H7 (cell line): Measurements from ENCODE around the gene ROMO1. TPM values are rescaled to one million over a fixed set of nuclear protein-coding genes. Genes with fewer than 3 reads are reported as not detected.
"Not testable (repeated sequence)": the region's sequence is repeated elsewhere in the genome, so short reads cannot be mapped to it uniquely, and the experiment has no call there.

Experiments used
- DNase-seq: peaks from one replicate; pipeline ENCODE4 v3.0.0; 2012
- H3K27me3 ChIP-seq: 2 replicates; pipeline ENCODE4 v1.6.0; 2011; ENCODE audit warnings: mild to moderate bottlenecking, low read length; ENCODE audit not compliant: control insufficient read depth, insufficient read depth
- H3K36me3 ChIP-seq: replicated peaks from 2 replicates; pipeline ENCODE4 v1.5.1; 2011; ENCODE audit warnings: low read length; ENCODE audit not compliant: control insufficient read depth, insufficient read depth
- H3K4me3 ChIP-seq: 2 replicates; pipeline ENCODE4 v1.5.1; 2011; ENCODE audit warnings: low read depth, mild to moderate bottlenecking, control low read depth, low read length, moderate library complexity; ENCODE audit not compliant: insufficient read depth
- total RNA-seq: library from RNA; depleted of rRNA; stranded (reverse); fragments of >200 nt; shearing (Covaris generic); gene quantifications from 2 replicates; pipeline ENCODE4 v1.2.3, GENCODE V29; 2014

The ROMO1 gene
- total RNA-seq, 1 experiment from 2014 or later: 279 TPM

GRCh38 chr20:35698298-35699126, 693 bp upstream of the ROMO1 start:
- peak overlapping the region; percentile 98 for H3K4me3 ChIP-seq
- H3K36me3 ChIP-seq: peaks cover 6% of the 10 kb centered on the region
- peak; percentile 34 for DNase-seq
- H3K27me3 ChIP-seq: no peaks in the 10 kb centered on the region

GRCh38 chr20:35699957-35700624, 886 bp downstream of the ROMO1 start:
- no peaks in the 10 kb centered on the region for H3K27me3 ChIP-seq
- peaks cover 19% of the 10 kb centered on the region for H3K36me3 ChIP-seq
- H3K4me3 ChIP-seq: peak overlapping the region; percentile 98
- peak; percentile 17 for DNase-seq

GRCh38 chr20:35700625-35701148, 1.5 kb downstream of the ROMO1 start:
- H3K27me3 ChIP-seq: no peaks in the 10 kb centered on the region
- no peak overlapping the region for H3K4me3 ChIP-seq
- H3K36me3 ChIP-seq: peaks cover 23% of the 10 kb centered on the region
- no peak for DNase-seq

GRCh38 chr20:35702051-35702823, 3.0 kb downstream of the ROMO1 start:
- peaks cover 28% of the 10 kb centered on the region for H3K36me3 ChIP-seq
- no peak overlapping the region for H3K4me3 ChIP-seq
- H3K27me3 ChIP-seq: no peaks in the 10 kb centered on the region
- DNase-seq: no peak

GRCh38 chr20:35702824-35703695, 3.9 kb downstream of the ROMO1 start:
- DNase-seq: no peak
- Histone ChIP-seq H3K4me3 (no peak overlapping the region), H3K36me3 (peaks cover 32% of the 10 kb centered on the region), H3K27me3 (no peaks in the 10 kb centered on the region)

GRCh38 chr20:35704514-35705261, 5.5 kb downstream of the ROMO1 start:
- peaks cover 37% of the 10 kb centered on the region for H3K36me3 ChIP-seq
- no peak overlapping the region for H3K4me3 ChIP-seq
- no peaks in the 10 kb centered on the region for H3K27me3 ChIP-seq
- DNase-seq: no peak

GRCh38 chr20:35705894-35706293, 6.7 kb downstream of the ROMO1 start:
- peaks cover 42% of the 10 kb centered on the region for H3K36me3 ChIP-seq
- DNase-seq, H3K27me3 ChIP-seq, H3K4me3 ChIP-seq: not testable (repeated sequence)

GRCh38 chr20:35706591-35707529, 7.7 kb downstream of the ROMO1 start:
- not testable (repeated sequence) for H3K27me3 ChIP-seq, H3K4me3 ChIP-seq, DNase-seq
- H3K36me3 ChIP-seq: peaks cover 49% of the 10 kb centered on the region

GRCh38 chr20:35708502-35708901, 9.3 kb downstream of the ROMO1 start:
- Histone ChIP-seq H3K27me3 (no peaks in the 10 kb centered on the region), H3K36me3 (peaks cover 59% of the 10 kb centered on the region), H3K4me3 (no peak overlapping the region)
- no peak for DNase-seq

GRCh38 chr20:35709259-35709658, 10.1 kb downstream of the ROMO1 start:
- Histone ChIP-seq H3K4me3 (no peak overlapping the region), H3K27me3 (no peaks in the 10 kb centered on the region), H3K36me3 (peaks cover 61% of the 10 kb centered on the region)
- no peak for DNase-seq

GRCh38 chr20:35710039-35710438, 10.8 kb downstream of the ROMO1 start:
- Histone ChIP-seq H3K36me3 (peaks cover 58% of the 10 kb centered on the region), H3K4me3 (no peak overlapping the region), H3K27me3 (no peaks in the 10 kb centered on the region)
- DNase-seq: no peak

- peaks cover 58% of the 10 kb centered on the region for H3K36me3 ChIP-seq
- no peak for DNase-seq
Measured at GRCh38 chr20:35710884-35711587, 11.8 kb downstream of the ROMO1 start.

More at GRCh38 chr20:35710884-35711587, 11.8 kb downstream of the ROMO1 start:
- H3K27me3 ChIP-seq: no peaks in the 10 kb centered on the region
- H3K4me3 ChIP-seq: no peak overlapping the region
